HG02623 (cell line): Measurements from ENCODE around the gene NOLC1.
"Not testable (repeated sequence)": the region's sequence is repeated elsewhere in the genome, so short reads cannot be mapped to it uniquely, and the experiment has no call there.

Experiments used
- ATAC-seq: cut with Tn5 transposase; IDR thresholded peaks from one replicate; pipeline ENCODE4 v1.9.1; 2021; ENCODE audit warnings: moderate library complexity; ENCODE audit not compliant: unreplicated experiment

NOLC1 gene

GRCh38 chr10:102153093-102153620 lies 968 bp downstream of the NOLC1 start:
- ATAC-seq: no peak

DNA sequence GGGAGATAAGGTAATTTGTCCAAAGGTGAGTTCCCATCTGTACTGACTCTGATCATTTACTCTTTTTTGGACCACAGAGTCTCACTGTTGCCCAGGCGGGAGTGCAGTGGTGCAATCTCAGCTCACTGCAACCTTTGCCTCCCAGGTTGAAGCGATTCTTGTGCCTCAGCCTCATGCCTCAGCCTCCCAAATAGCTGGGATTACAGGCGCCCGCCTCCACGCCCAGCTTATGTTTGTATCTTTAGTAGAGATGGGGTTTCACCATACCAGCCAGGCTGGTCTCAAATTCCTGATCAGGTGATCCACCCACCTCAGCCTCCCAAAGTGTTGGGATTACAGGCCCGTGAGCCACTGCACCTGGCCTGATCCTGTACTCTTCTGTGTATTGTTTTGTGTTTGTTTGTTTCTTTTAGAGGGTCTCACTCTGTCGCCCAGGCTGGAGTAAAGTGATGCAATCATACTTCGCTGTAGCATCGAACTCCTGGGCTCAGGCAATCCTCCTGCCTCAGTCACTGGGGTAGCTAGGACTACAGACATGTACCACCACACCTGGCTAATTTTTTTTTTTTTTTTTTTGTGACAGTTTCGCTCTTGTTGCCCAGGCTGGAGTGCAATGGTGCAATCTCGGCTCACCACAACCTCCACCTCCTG lies 2.4 kb downstream of the NOLC1 start:
- no peak for ATAC-seq

GRCh38 chr10:102157224-102157623 lies 5.0 kb downstream of the NOLC1 start:
- ATAC-seq: no peak

DNA sequence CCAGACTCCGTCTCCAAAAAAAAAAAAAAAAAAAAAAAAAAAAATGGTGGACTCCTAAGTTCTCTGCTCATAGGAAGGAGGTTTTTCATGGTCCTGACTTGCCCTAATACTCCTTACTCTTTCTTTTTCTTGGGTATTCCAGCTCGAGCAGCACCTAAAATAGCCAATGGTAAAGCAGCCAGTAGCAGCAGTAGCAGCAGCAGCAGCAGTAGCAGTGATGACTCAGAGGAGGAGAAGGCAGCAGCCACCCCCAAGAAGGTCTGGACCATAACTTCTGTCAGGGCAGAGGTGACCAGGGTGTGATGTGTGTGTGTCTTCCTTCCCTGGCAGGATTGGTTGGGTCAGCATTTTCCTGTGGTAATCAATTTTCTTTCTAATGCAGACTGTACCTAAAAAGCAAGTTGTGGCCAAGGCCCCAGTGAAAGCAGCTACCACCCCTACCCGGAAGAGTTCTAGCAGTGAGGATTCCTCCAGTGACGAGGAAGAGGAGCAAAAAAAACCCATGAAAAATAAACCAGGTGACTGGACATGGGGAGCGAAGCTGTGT lies 6.9 kb downstream of the NOLC1 start:
- no peak for ATAC-seq

- ATAC-seq: no peak
Measured at GRCh38 chr10:102159831-102160230, 7.6 kb downstream of the NOLC1 start.

DNA sequence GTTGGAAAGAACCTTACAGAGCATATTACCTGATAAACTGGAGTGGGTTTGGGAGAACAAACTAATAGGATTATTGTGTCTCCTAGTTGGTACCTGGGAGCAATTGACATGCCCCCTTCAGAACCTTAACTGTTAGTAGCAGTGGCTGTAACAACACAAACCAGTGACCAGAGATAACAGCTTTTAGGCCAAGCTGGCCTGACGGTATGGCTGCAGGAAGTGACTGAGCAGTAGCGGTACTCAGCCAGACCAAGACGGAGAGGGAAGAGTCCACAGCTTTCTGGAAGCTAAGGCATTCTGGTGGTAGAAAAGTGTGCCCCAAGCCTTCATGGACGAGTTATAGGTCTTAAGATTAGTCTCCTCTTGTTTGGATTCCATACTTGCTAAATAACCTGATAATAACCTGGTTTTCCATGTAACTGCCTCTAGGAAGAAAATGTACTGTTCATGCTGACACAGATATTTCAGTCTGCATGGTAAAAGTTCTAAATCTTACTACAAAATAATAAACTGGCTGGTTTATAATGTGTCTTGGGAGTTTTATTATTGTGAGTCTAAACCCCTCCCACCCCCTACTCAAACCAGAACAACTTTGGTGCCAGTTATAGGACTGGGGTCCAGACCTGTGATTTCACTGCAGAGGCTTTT lies 11.3 kb downstream of the NOLC1 start:
- ATAC-seq: no peak

DNA sequence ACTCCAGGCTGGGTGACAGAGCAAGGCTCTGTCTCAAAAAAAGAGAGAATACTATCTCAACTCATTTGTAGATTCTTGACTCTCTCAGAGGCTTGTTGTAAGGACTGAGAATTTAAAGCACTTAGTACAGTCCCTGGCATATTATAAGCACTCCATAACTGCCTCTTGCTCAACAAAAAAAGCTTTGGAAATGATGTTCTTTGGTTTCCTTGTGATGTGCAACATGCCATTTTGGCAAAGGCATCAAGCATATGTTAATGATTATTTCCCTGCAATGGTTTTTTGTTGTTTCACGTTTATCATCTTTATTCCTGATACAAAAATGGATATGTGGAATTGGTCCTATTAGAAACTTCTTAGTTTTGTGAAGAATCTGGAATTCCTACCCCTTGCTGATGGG lies 15.7 kb downstream of the NOLC1 start:
- no peak for ATAC-seq

- ATAC-seq: no peak
Measured at GRCh38 chr10:102170602-102171001, 18.4 kb downstream of the NOLC1 start.

DNA sequence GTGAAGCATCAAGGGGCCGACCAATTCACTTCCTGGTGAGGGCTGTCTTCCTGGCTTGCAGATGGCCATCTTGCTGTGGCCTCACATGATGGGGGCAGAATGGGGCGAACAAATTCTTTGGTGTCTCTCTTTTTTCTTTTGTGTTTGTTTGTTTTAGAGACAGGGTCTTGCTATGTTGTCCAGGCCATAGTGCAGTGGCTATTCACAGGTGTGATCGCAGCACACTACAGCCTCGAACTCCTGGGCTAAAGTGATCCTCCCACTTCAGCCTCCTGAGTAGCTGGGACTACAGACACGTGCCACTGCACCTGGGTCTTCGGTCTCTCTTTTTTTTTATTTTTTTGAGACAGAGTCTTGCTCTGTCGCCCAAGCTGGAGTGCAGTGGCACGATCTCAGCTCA lies 20.1 kb downstream of the NOLC1 start:
- no peak for ATAC-seq

DNA sequence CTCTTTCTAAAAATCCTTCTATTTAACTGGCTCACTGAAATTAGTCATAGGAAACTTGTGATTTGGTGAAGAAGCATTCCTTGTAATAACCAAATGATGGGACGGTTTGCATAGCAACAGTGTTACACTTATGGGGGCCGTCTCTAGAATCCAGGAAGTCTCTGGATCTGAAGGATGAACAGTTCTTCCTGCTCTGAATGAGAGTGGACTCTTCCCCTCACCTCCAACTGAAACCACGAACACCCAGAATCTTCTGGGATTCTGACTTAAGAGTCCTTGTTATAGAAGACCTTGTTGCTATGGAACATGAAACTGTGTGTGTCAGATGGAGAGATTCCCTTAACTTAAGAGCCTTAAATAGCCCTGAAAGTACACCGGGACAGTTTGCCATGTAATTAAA lies 23.2 kb downstream of the NOLC1 start:
- no peak for ATAC-seq

GRCh38 chr10:102184606-102185005 lies 32.4 kb downstream of the NOLC1 start:
- no peak for ATAC-seq

DNA sequence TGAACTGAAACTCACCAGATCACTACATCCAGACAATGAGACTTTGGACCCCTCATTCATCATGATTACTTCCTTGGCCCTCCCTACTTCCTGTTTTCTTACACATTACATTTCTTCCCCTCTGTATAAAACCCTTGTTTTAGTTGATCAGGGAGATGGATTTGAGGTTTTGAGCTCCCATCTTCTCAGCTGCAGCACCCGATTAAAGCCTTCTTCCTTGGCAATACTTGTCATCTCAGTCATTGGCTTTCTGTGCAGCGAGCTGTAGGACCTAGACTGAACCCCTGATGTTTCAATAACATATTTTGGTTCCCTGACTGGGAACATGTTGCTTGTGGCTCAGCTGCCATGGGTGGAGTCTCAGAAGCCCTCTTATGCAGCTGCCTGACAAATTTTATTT lies 33.1 kb downstream of the NOLC1 start:
- no peak for ATAC-seq

DNA sequence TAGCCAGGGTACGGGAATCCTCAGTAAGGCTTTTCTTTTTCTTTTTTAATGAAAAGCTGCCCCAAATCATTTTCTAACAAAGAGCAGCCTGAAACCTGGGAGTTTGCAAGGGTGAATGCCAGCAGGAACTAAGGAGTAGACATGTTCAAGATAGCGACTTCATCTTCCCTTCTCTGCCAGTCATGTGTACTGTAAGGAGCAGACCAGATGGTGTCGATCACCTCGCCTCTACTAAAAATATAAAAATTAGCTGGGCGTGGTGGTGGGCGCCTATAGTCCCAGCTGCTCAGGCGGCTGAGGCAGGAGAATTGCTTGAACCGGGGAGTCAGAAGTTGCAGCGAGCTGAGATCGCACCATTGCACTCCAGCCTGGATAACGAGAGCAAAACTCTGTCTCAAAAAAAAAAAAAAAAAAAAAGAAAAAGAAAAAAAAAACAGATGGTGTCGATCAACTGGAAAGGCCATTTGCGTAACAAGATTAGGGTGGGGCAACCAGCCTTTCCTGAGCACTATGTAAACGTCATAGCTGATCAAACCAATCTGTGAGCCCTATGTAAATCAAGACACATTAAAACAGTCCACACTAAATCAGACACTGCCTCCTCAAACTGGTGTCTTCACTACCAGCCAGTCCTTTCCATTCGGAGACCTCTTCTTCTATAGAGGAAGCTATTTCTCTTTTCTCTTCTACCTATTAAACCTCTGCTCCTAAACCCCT lies 33.8 kb downstream of the NOLC1 start:
- no peak for ATAC-seq

DNA sequence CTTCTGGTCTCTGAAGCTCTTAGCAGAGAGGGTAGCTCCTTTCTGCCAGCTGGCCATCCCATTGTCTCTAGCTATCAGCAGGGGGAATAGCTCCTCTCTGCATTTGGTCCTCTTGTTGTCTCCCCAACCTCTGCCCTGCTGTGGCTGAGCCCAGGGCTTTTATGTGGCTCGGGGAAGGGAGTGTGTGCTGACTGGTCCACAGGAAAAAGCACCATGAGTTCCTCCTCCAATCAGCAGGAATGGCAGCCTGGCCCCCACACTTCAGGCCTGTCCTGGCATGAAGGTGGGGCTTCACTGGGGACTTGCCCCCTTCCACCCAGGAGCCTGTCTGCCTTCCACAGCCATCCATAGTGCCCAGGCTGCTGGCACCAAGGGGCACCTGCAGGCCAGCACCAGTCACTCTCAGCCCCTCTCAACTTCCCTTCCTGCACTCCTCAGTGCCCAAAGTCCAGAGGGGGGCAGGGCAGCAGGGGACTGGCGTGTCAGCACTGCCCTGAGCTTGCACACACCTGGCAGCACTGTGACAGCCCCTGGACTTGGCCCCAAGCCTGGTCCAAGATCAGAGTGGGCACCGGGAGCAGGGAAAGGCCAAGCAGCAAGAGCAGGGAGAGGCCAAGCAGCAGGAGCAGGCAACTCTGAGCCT lies 36.2 kb downstream of the NOLC1 start:
- ATAC-seq: no peak

GRCh38 chr10:102188941-102189898 lies 37.0 kb downstream of the NOLC1 start:
- ATAC-seq: not testable (repeated sequence)

DNA sequence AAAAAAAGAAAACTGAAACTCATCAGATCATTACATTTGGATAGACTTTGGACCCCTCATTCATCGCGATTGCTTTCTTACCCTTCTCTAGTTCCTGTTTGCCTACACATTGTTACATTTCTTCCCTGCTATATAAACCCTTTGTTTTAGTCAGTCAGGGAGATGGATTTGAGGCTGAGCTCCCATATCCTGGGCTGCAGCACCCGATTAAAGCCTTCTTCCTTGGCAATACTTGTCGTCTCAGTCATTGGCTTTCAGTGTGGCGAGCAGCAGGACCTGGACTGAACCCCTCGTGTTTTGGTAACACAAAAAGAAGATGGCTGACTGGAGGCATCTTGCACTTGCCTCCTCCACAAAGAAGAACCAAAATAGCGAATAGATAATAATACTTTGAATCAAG lies 39.8 kb downstream of the NOLC1 start:
- ATAC-seq: no peak

GRCh38 chr10:102195296-102195870 lies 43.2 kb downstream of the NOLC1 start:
- ATAC-seq: no peak

GRCh38 chr10:102196893-102197292 lies 44.7 kb downstream of the NOLC1 start:
- ATAC-seq: no peak

DNA sequence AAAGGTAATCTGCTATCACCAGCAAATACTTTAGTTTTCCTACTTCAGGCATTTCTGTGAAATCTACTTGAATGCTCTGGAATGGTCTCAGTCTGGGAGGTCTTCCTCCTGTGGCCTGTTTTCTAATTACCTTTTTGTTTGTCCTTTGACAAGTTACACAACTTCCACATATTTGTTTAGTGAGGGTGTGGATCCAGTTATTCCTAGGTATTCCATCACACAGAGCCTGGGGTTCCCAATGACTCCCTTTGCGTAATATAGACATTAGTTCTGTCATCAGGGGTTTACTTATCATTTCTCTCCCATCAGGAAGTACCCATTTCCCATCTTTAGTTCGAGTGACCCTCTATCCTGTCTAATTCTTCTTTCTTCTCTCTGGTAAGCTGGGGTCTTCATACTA lies 45.8 kb downstream of the NOLC1 start:
- ATAC-seq: no peak
